NCI-H1436 (cell line): ENCODE results near the gene HSPA12A.

Source experiments
- DNase-seq: peaks from one replicate; lab custom pipeline; 2025; lab: John Stamatoyannopoulos, UW

Gene HSPA12A

DNA sequence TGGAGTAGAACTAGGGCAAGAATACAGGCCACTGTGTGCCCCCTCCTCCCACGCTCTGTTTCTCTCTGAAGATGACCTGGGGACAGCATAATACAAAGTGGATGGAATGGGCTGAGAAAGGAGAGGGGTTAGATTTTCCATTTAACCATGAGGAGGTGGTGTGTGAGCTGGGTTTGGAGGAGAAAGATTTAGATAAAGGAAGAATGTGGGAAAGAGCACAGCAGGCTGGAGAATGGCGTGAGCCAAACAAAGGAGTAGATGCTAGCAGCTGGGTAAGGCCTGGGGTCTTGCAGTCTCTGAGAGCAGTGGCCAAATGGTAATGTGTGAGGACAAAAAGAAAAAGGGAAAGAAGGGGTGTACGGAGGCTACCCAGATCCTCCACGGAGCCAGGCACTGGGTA lies 113.0 kb downstream of the HSPA12A start:
- no peak for DNase-seq

- no peak for DNase-seq
Observed at GRCh38 chr10:116627386-116627933, 114.9 kb downstream of the HSPA12A start.

DNA sequence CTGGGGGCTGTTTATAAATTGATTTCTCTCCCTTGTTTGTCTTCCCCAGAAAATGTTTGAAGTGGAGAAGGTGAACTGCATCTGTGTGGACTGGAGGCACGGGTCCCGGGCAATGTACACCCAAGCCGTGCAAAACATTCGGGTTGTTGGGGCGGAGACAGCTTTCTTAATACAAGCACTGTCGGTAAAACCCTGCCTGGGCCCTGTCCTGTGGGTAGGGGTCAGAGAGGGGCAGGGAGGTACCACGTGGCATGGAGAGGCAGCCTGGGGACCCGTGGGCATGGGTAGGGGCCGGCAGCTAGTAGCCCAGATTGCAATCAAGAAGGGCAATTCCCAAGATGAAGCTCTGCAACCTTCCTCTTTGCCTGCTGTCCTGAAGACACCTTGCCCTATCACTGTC lies 115.6 kb downstream of the HSPA12A start:
- DNase-seq, result no peak

DNA sequence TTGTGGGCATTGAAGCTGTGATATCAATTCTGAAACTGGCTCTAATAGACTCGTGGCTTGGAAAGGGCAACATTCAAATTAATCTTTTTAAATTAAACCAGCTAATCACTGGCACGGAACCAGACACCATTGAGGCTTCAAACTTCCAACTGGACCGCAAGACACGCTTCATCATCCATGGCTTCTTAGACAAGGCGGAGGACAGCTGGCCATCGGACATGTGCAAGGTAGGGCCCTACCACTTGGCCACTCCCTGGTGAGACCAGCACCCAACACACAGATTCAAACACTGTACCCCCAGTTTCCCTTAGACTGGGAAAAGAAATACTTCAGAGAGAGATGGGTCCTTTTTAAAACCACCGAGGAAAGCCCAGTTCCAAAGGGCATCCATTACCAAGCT lies 116.5 kb downstream of the HSPA12A start:
- DNase-seq, result no peak

GRCh38 chr10:116621934-116622655 lies 120.3 kb downstream of the HSPA12A start:
- DNase-seq, result no peak

- DNase-seq, result no peak
Observed at GRCh38 chr10:116621476-116621875, 120.9 kb downstream of the HSPA12A start.
